Fibroblast of skin of scalp (primary cell): ENCODE results near the gene MAMDC2.
"Not testable (repeated sequence)": the region's sequence is repeated elsewhere in the genome, so short reads cannot be mapped to it uniquely, and the experiment has no call there.

Experiments
- DNase-seq: peaks from one replicate; pipeline ENCODE4 v3.0.0-alpha.2; 2013

The MAMDC2 gene

GRCh38 chr9:70142101-70142500 is 98.5 kb downstream of the MAMDC2 start:
- DNase-seq: no peak

- no peak for DNase-seq
These were observed 99.9 kb downstream of the MAMDC2 start for GRCh38 chr9:70143394-70144130.

- DNase-seq: no peak
These were observed 100.5 kb downstream of the MAMDC2 start for GRCh38 chr9:70144131-70144503.

GRCh38 chr9:70145981-70146380 is 102.3 kb downstream of the MAMDC2 start:
- no peak for DNase-seq

- no peak for DNase-seq
These were observed 103.5 kb downstream of the MAMDC2 start for GRCh38 chr9:70147196-70147595.

GRCh38 chr9:70147651-70148050 is 104.0 kb downstream of the MAMDC2 start:
- DNase-seq: no peak

- no peak for DNase-seq
These were observed 108.7 kb downstream of the MAMDC2 start for GRCh38 chr9:70152350-70152749.

GRCh38 chr9:70156729-70157128 is 113.1 kb downstream of the MAMDC2 start:
- no peak for DNase-seq

GRCh38 chr9:70159630-70160029 is 116.0 kb downstream of the MAMDC2 start:
- peak; percentile 15 for DNase-seq

GRCh38 chr9:70160686-70161600 is 117.3 kb downstream of the MAMDC2 start:
- DNase-seq: no peak

- DNase-seq: no peak
These were observed 121.5 kb downstream of the MAMDC2 start for GRCh38 chr9:70165006-70165602.

- DNase-seq: no peak
These were observed 124.9 kb downstream of the MAMDC2 start for GRCh38 chr9:70168521-70168920.

GRCh38 chr9:70169222-70169621 is 125.6 kb downstream of the MAMDC2 start:
- no peak for DNase-seq

- no peak for DNase-seq
These were observed 126.6 kb downstream of the MAMDC2 start for GRCh38 chr9:70170151-70170790.

- no peak for DNase-seq
These were observed 128.9 kb downstream of the MAMDC2 start for GRCh38 chr9:70172532-70172931.

GRCh38 chr9:70177121-70177520 is 133.5 kb downstream of the MAMDC2 start:
- DNase-seq: no peak

- no peak for DNase-seq
These were observed 149.1 kb downstream of the MAMDC2 start for GRCh38 chr9:70192707-70193106.

GRCh38 chr9:70195456-70195855 is 151.8 kb downstream of the MAMDC2 start:
- peak; percentile 4 for DNase-seq

- DNase-seq: no peak
These were observed 153.8 kb downstream of the MAMDC2 start for GRCh38 chr9:70197216-70198044.

GRCh38 chr9:70204743-70205142 is 161.1 kb downstream of the MAMDC2 start:
- DNase-seq: not testable (repeated sequence)

GRCh38 chr9:70205366-70206020 is 161.8 kb downstream of the MAMDC2 start:
- DNase-seq: no peak
